ENCODE data around the gene DDX23. TPM values are rescaled to one million over a fixed set of nuclear protein-coding genes. Genes with fewer than 3 reads are reported as not detected.
"Not testable (repeated sequence)": the region's sequence is repeated elsewhere in the genome, so short reads cannot be mapped to it uniquely, and the experiment has no call there.

DDX23 gene
- total RNA-seq, 2 donors from 2014 or later: 81.4 to 122 TPM

DNA sequence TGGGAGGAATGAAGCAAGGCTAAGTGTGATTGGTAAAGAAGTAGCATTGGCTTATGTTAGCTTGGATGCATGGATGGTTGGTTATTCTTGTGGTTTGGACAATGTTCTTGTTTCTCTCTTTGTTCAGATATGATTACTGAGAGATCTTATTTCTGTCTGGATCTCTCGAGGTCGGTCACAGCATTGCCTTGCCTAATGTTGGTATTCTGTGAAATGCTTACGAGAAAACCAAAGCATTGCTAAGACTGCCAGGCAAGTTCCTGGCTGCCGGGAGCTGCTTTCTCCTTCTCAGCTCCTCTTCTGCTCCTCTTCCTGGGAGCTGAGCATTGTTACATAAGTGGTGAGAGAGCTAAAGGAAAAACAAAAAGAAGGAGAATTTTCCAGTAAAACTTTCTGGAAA is 21.1 kb upstream of the DDX23 start:
- H3K9me3 Mint-ChIP-seq: no peaks in the 10 kb centered on the region
- peaks cover 3% of the 10 kb centered on the region for H3K27me3 Mint-ChIP-seq
- no peak overlapping the region for H3K27ac Mint-ChIP-seq
- H3K4me3 Mint-ChIP-seq: no peak overlapping the region
- H3K36me3 Mint-ChIP-seq (ENCODE audit: low read depth): no peaks in the 10 kb centered on the region
- ATAC-seq (replicated peaks): no peak
- no peaks in the 10 kb centered on the region for H3K4me1 Mint-ChIP-seq

DNA sequence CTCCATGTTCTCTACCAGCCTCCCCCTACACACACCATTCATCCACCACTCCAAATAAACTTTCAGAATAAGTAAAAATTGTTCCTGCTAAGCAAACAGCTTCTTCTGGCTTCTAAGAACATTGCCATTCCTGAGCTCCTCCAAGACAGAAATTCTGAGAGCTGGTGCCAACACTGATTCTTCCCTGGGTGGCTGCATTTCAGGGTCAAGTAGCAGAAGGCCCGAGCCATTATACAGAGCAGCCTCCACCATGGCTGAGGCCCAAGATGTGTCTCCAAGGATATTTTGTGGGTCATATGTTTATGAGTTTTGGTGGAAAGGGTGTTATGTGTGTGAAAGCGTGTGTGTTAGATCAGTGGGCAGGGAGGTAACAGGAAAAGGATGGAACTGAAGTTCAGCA is 17.2 kb upstream of the DDX23 start:
- Mint-ChIP-seq H3K36me3 (ENCODE audit: low read depth) (no peaks in the 10 kb centered on the region), H3K27ac (no peak overlapping the region), H3K4me1 (peaks cover 13% of the 10 kb centered on the region), H3K9me3 (no peaks in the 10 kb centered on the region), H3K4me3 (no peak overlapping the region), H3K27me3 (peaks cover under 1% of the 10 kb centered on the region)
- no peak for ATAC-seq (replicated peaks)

DNA sequence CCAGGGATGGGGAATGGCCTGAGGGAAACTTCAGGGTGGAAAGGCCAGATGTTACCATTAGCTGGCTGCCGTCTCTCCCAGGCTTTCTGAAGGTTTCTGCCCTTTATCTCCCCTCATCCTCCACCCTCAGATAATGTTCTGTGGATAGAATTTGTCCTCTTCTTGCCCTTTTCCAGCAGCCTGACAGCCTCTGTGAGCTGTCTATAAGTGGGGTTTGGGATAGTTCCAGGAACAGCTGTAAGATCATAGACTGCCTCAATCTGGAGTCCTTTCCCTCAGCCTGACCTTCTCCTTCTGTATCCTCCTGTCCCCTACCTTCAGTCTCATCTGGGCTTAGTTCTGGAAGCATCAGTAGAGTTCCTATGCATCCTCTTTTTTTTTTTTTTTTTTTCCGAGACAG is 16.5 kb upstream of the DDX23 start:
- no peaks in the 10 kb centered on the region for H3K9me3 Mint-ChIP-seq
- H3K4me1 Mint-ChIP-seq: peaks cover 13% of the 10 kb centered on the region
- H3K27ac Mint-ChIP-seq: no peak overlapping the region
- ATAC-seq (replicated peaks): no peak
- no peak overlapping the region for H3K4me3 Mint-ChIP-seq
- peaks cover 3% of the 10 kb centered on the region for H3K27me3 Mint-ChIP-seq
- no peaks in the 10 kb centered on the region for H3K36me3 Mint-ChIP-seq (ENCODE audit: low read depth)

DNA sequence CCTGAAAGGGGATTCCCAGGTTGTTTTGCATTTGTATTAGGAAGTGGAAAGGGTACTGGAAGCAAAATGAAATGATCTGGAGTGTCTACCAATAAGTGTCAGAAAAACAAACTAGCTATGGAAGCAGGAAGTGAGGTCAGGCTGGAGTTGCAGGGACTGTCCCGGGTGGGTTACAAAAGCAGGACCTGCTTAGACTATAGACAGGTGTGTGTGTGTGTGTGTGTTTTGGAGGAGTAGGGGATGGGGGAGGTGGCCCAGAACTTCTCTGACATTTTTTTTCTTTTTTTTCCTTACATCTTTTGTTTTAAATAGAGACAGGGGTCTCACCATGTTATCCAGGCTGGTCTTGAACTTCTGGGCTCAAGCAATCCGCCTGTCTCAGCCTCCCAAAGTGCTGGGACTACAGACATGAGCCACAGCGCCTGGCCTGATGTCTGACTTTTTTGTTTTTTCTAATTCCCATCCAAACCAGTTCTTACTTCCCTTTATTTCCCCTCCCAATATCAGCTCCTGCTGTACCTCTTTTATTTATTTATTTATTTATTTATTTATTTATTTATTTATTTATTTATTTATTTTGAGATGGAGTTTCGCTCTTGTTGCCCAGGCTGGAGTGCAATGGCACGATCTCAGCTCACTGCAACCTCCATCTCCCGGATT is 14.2 kb upstream of the DDX23 start:
- Mint-ChIP-seq H3K9me3 (no peaks in the 10 kb centered on the region), H3K4me1 (peaks cover 13% of the 10 kb centered on the region), H3K36me3 (ENCODE audit: low read depth) (peaks cover 2% of the 10 kb centered on the region), H3K27ac (peak overlapping the region; percentile 77), H3K27me3 (peaks cover 7% of the 10 kb centered on the region), H3K4me3 (peak overlapping the region; percentile 76)
- ATAC-seq (replicated peaks): peak; percentile 73

DNA sequence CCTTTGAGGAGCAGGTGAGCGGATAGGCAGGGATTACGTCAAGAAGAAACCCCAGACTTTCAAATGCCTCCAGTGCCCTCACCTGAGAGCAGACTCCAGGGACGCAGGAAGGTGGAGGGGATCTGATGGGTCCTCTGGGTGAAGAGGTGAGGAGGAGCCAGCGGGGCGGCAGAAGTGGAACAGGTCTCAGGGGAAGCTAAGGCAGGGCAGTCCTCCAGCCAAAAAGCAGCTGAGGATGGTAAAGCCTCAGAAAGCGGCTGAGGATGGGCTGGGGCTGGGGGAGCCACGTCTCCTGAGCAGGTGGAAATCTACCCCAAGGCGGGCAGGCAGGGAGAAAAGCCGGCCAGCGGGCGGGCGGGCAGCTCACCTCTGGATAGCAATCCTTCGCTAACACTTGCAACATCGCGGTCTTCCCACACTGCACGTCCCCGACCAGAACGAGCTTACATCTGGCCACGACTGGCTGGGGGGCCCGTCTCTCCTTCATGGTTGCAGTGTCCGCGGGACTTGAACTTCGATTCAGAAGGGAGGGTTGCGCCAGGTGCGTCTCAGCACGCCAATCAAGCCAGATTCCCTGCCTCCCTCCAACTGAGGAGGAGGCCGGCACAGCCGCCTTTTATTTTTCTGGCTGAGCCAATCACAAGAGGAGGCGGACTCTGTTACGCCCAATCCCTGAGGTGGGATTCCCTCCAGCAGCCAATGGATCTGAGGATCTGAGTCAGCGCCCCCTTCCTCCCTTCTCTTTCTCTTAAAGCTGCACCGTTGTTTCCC is 13.5 kb upstream of the DDX23 start, which contains the start of gene RND1:
RND1 (minus strand) TSS at position 590 of the 771 bp plus-strand sequence; CDS start at position 487, 103 bp downstream.
- peaks cover 13% of the 10 kb centered on the region for H3K4me1 Mint-ChIP-seq
- ATAC-seq (replicated peaks): peak; percentile 96
- peaks cover 9% of the 10 kb centered on the region for H3K36me3 Mint-ChIP-seq (ENCODE audit: low read depth)
- peaks cover 7% of the 10 kb centered on the region for H3K27me3 Mint-ChIP-seq
- no peaks in the 10 kb centered on the region for H3K9me3 Mint-ChIP-seq
- H3K4me3 Mint-ChIP-seq: peak within 1 kb of the TSS; percentile 76
- H3K27ac Mint-ChIP-seq: peak within 1 kb of the TSS; percentile 77

DNA sequence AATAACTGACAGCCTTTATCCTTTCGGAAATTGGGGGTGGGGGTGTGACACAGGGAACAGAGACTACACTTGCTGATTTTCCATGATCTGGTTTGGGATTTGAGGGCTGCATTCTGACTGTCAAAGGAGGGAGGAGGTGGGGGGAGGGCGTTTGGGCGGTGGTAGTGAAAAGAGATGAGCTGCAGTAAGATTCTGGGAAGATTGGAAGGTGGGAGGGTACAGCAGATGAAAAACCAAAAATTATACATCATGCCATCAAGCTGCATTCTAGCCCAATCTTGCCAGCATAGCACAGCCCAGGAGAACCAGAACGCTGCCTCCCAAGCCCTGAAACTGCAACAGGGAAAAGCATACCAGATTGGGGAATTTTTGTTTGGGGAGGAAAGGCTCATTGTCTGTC is 11.3 kb upstream of the DDX23 start:
- Mint-ChIP-seq H3K36me3 (ENCODE audit: low read depth) (peaks cover 10% of the 10 kb centered on the region), H3K27me3 (peaks cover 7% of the 10 kb centered on the region), H3K27ac (no peak overlapping the region), H3K9me3 (no peaks in the 10 kb centered on the region), H3K4me3 (no peak overlapping the region), H3K4me1 (peaks cover 13% of the 10 kb centered on the region)
- no peak for ATAC-seq (replicated peaks)

DNA sequence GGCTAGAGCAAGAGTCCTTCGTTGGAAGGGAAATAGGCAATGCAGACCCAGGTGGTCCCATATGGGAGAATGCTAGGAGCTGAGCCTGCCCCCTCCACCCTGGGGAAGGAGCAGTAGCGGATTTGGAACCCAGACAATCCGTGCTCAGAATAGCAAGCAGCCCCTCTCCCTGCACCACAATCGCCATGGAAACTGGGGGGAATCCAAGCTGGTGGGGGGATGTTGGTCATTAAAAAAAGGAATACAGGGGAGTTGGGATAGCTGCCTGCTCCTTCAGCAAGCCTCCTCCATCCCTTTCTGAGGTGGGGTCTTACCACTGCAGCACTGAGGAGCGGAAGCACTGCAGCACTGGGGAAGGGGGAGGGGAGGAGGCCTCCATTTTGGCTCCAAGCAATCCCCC is 10.8 kb upstream of the DDX23 start:
- no peak for ATAC-seq (replicated peaks)
- H3K9me3 Mint-ChIP-seq: no peaks in the 10 kb centered on the region
- peaks cover 7% of the 10 kb centered on the region for H3K27me3 Mint-ChIP-seq
- H3K4me1 Mint-ChIP-seq: peaks cover 13% of the 10 kb centered on the region
- peaks cover 10% of the 10 kb centered on the region for H3K36me3 Mint-ChIP-seq (ENCODE audit: low read depth)
- no peak overlapping the region for H3K4me3 Mint-ChIP-seq
- H3K27ac Mint-ChIP-seq: no peak overlapping the region

DNA sequence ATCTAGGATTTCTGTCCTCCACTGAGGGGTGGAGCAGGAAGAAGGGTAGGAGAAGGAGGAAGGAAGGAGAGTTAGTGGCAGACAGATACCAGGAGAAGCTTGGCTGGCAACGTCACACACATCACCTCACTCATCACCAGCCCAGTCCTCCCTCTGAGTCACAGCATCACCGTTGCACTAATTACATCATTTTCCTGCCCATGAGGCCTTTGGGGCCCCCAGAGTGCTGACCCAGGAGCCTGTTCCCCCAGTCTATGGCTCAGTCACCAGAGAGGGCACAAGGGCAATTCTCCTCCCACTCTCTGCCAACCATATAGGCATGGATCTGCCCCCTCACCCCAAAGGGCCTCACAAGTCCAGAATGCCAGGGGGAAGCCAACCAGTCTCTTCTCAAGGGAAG is 9.1 kb upstream of the DDX23 start:
- Mint-ChIP-seq H3K9me3 (no peaks in the 10 kb centered on the region), H3K27me3 (peaks cover 7% of the 10 kb centered on the region), H3K36me3 (ENCODE audit: low read depth) (peaks cover 10% of the 10 kb centered on the region), H3K4me1 (peaks cover 13% of the 10 kb centered on the region), H3K27ac (no peak overlapping the region), H3K4me3 (no peak overlapping the region)
- ATAC-seq (replicated peaks): no peak

DNA sequence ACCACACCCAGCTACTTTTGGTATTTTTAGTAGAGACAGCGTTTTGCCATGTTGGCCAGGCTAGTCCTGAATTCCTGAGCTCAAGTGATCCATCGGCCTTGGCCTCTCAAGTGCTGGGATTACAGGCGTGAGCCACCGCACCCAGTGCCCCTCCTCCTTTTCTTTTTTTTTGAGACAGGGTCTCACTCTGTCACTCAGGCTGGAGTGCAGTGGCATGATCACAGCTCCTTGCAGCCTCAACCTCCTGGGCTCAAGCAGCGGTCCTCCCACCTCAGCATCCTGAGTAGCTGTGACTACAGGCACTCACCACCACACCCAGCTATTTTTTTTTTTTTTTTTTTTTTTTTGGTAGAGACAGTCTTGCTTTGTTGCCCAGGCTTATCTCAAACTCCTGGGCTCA is 8.3 kb upstream of the DDX23 start:
- H3K27ac Mint-ChIP-seq; H3K4me3 Mint-ChIP-seq; H3K27me3 Mint-ChIP-seq; H3K9me3 Mint-ChIP-seq; H3K36me3 Mint-ChIP-seq (ENCODE audit: low read depth); H3K4me1 Mint-ChIP-seq; ATAC-seq (replicated peaks): not testable (repeated sequence)

DNA sequence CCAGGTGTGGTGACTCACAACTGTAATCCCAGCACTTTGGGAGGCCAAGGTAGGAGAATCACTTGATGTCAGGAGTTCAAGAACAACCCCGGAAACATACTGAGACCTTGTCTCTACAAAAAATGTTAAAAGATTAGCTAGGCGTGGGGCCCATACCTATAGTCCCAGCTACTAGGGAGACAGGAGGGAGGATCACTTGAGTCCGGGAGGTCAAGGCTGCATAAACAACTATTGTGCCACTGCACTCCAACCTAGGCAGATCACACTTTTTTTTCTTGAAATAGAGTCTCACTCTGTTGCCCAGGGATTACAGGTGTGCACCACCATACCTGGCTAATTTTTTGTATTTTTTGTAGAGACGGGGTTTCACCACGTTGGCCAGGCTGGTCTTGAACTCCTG is 7.6 kb upstream of the DDX23 start:
- peaks cover 2% of the 10 kb centered on the region for H3K4me1 Mint-ChIP-seq
- H3K27ac Mint-ChIP-seq: no peak overlapping the region
- peaks cover 10% of the 10 kb centered on the region for H3K36me3 Mint-ChIP-seq (ENCODE audit: low read depth)
- H3K9me3 Mint-ChIP-seq: no peaks in the 10 kb centered on the region
- H3K4me3 Mint-ChIP-seq: no peak overlapping the region
- no peak for ATAC-seq (replicated peaks)
- peaks cover 7% of the 10 kb centered on the region for H3K27me3 Mint-ChIP-seq

DNA sequence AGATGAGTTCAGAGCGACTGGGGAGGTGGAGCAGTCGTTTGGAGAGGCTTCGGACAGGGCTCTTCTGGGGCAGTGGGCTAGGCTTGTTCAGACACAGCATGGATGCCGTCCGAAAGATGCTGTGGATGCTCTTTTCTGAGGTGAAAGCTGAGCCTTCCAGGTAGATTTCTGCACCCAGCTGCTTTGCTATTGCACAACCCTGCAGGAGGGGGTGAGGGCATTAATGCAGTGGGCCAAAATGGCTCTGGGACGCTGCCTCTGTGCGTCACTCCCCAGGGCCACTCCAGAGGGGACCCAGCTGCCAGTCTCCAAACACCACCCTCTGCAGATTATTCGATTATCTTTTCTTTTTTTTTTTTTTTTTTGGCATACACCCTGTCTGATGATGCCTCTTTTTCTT is 6.1 kb upstream of the DDX23 start:
- Mint-ChIP-seq H3K4me1 (peaks cover 3% of the 10 kb centered on the region), H3K9me3 (no peaks in the 10 kb centered on the region), H3K27me3 (peaks cover under 1% of the 10 kb centered on the region), H3K36me3 (ENCODE audit: low read depth) (peaks cover 10% of the 10 kb centered on the region), H3K27ac (no peak overlapping the region), H3K4me3 (no peak overlapping the region)
- no peak for ATAC-seq (replicated peaks)

DNA sequence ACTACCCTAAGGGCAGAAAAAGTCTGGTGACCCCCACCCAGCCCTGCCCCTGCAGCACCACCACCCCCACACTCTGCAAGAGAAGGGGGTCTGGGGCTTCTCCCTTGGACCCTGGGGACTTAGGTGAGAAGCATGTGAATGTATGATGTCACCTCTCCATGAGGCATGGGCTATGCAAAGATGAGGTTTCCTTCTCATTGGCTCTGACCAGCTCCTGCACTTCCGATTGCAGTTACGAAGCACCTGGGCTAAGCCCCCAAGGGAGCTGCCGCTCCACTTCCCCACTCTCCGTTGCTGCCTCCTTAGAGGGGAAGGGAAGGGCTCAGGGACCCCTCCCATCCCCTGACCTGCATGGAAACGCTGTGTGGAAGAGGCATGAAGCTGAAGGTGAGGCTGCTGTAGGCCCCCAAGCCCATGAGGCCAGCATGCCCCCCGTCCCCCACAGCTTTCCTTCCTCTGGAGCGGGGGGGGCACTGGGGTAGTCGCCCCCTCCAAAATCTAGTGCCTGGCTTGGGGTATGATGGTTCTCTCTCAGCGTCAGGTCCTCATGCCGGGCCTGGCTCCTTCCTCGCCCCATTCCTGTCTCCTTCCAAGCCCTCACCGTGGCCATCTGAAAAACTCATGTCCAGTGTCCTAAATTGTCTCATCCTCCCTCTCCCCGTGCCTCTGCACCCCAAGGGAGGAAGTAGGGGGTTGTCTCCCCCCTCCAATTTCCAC is 5.5 kb upstream of the DDX23 start:
- H3K9me3 Mint-ChIP-seq: no peaks in the 10 kb centered on the region
- no peak overlapping the region for H3K27ac Mint-ChIP-seq
- H3K4me1 Mint-ChIP-seq: peaks cover 5% of the 10 kb centered on the region
- no peak for ATAC-seq (replicated peaks)
- peaks cover 10% of the 10 kb centered on the region for H3K36me3 Mint-ChIP-seq (ENCODE audit: low read depth)
- H3K4me3 Mint-ChIP-seq: no peak overlapping the region
- no peaks in the 10 kb centered on the region for H3K27me3 Mint-ChIP-seq

DNA sequence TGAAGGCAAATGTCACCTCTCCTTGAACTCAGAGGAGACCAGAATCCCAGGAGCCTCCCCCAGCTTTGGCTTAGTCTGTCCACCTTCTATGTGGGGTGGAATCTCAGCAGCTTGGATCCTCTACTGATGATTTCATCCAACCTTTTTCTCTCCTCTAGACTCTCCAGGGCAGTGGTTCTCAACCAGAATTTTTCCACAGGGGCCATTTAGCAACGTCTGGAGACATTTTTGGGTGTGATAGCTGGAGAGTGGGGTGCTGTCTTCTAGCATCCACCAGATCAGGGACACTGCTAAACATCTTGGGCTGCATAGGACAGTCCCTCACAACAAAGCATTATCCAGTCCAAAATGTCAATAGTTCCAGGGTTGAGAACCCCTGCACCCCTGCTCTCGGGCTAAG is 4.4 kb upstream of the DDX23 start:
- Mint-ChIP-seq H3K4me3 (no peak overlapping the region), H3K36me3 (ENCODE audit: low read depth) (peaks cover 20% of the 10 kb centered on the region), H3K4me1 (peaks cover 5% of the 10 kb centered on the region), H3K27ac (no peak overlapping the region), H3K27me3 (no peaks in the 10 kb centered on the region), H3K9me3 (no peaks in the 10 kb centered on the region)
- no peak for ATAC-seq (replicated peaks)

DNA sequence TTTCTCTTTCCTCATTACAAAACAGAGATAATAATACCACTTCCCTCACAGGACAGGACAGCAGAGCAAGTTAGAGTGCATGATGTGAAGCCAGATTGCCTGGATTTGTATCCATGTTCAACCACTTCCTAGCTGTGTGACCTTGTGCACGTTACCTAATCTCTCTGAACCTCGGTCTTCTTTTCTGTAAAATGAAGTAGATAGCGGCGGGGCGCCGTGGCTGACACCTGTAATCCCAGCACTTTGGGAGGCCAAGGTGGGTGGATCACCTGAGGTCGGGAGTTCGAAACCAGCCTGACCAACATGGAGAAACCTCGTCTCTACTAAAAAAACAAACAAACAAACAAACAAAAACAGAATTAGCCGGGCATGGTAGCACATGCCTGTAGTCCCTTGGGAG is 3.0 kb upstream of the DDX23 start:
- not testable (repeated sequence) for H3K9me3 Mint-ChIP-seq; H3K27me3 Mint-ChIP-seq; H3K4me3 Mint-ChIP-seq; ATAC-seq (replicated peaks); H3K27ac Mint-ChIP-seq
- Mint-ChIP-seq H3K4me1 (peaks cover 16% of the 10 kb centered on the region), H3K36me3 (ENCODE audit: low read depth) (peaks cover 25% of the 10 kb centered on the region)

DNA sequence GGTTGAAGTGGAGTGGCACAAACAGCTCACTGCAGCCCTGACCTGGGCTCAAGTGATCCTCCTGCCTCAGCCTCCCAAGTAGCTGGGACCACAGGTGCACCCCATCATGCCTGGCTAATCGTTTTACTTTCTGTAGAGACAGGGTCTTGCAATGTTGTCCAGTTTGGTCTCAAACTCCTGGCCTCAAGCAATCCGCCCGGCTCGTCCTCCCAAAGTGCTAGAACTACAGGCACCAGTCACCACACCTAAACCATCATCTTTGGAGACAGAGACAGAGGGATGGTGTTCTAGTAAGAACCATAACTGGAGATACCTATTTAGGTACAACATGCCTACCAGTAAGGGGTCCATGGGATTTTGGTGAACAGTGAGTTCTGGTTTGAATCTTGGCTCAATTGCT is 2.5 kb upstream of the DDX23 start:
- Mint-ChIP-seq H3K4me3 (no peak overlapping the region), H3K36me3 (ENCODE audit: low read depth) (peaks cover 29% of the 10 kb centered on the region), H3K27me3 (no peaks in the 10 kb centered on the region), H3K27ac (no peak overlapping the region), H3K9me3 (no peaks in the 10 kb centered on the region), H3K4me1 (peaks cover 20% of the 10 kb centered on the region)
- ATAC-seq (replicated peaks): no peak
